Large intestine (tissue), 3 donors: ENCODE measurements around the gene METRNL. TPM values are rescaled to one million over a fixed set of nuclear protein-coding genes. Genes with fewer than 3 reads are reported as not detected.

Source experiments
- DNase-seq, 2 donors: peaks; one replicate each; pipeline versions ENCODE4 v3.0.0 to v3.0.0-alpha.2; 2013
- H3K27ac ChIP-seq: one replicate; pipeline ENCODE4 v1.5.1; 2013; ENCODE audit warnings: low read length
- H3K27me3 ChIP-seq: 2 replicates; pipeline ENCODE4 v1.6.1; 2013; ENCODE audit warnings: low read length; ENCODE audit not compliant: control insufficient read depth, insufficient read depth
- H3K36me3 ChIP-seq: 2 replicates; pipeline ENCODE4 v1.6.1; 2013; ENCODE audit warnings: low read length; ENCODE audit not compliant: control insufficient read depth, insufficient read depth
- H3K4me1 ChIP-seq: one replicate; pipeline ENCODE4 v1.6.1; 2013; ENCODE audit warnings: low read length; ENCODE audit not compliant: control insufficient read depth, insufficient read depth
- H3K4me3 ChIP-seq: one replicate; pipeline ENCODE4 v1.5.1; 2013; ENCODE audit warnings: low read length
- H3K9me3 ChIP-seq: one replicate; pipeline ENCODE4 v1.6.1; 2013; ENCODE audit warnings: mild to moderate bottlenecking, low read depth, low read length, moderate library complexity; ENCODE audit not compliant: control insufficient read depth
- WGBS: methylation state at CpG from one replicate; pipeline ENCODE4 v1.1.5; 2013; ENCODE audit warnings: low lambda C conversion rate; ENCODE audit not compliant: insufficient coverage; 5-methylcytosine and 5-hydroxymethylcytosine counted together
- polyA plus RNA-seq: library from polyadenylated mRNA; unstranded; fragments of 120-200 nt; gene quantifications from one replicate; pipeline ENCODE4 v1.2.1, GENCODE V29; 2013

Gene METRNL
- polyA plus RNA-seq, 1 donor, result 81.1 TPM

DNA sequence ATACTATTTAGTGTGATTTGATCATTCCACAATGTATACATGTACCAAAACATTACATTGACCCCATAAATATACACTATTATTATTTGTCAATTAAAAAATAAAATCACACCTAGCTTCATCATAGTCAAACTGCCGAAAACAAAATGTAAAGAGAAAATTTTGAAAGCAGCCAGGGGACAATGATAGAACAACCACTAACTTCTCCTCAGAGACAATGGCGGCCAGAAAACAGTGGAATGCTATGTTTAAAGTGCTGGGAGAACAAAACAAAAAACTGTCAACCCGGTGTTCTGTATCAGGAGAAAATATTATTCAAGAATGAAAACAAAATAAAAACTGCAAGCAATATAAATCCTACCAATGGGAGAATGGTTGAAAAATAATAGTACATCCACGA, 63.2 kb downstream of the METRNL start:
- WGBS, result 100% methylated on average over 2 of the region's 4 CpGs
- no peak overlapping the region for H3K27ac ChIP-seq
- H3K36me3 ChIP-seq, result no peaks in the 10 kb centered on the region
- no peaks in the 10 kb centered on the region for H3K27me3 ChIP-seq
- H3K4me1 ChIP-seq, result no peaks in the 10 kb centered on the region
- H3K9me3 ChIP-seq, result peaks cover 8% of the 10 kb centered on the region
- DNase-seq, result no peak
- H3K4me3 ChIP-seq, result no peak overlapping the region

DNA sequence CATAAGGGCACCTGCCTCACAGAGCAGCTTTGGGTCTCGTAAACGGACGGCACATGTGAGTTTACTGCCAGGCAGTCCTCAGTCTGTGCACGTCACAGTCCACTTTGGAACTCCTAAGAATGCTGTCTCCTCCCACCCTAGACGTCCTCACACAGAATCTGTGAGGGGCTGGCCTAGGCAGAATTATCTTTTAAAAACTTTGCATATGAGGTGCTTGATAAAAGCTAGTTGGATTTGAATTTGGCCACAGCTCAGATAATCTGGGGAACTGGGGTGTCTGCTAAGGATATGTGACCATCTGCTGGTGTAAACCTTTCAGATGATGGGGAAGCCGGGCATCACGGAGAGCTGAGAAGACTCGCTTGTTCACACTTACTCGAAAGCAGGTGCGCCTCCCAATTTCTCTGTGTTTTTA, 64.4 kb downstream of the METRNL start:
- Histone ChIP-seq H3K9me3 (peaks cover 8% of the 10 kb centered on the region), H3K4me1 (no peaks in the 10 kb centered on the region), H3K27ac (no peak overlapping the region), H3K36me3 (no peaks in the 10 kb centered on the region), H3K4me3 (no peak overlapping the region), H3K27me3 (no peaks in the 10 kb centered on the region)
- WGBS, result 85% methylated on average over 2 of the region's 10 CpGs
- DNase-seq, result no peak

Other genes starting within 250 kb of the METRNL start
- 0.18 TPM for gene ZNF750, start 239.6 kb upstream of the METRNL start, polyA plus RNA-seq